Measurements from ENCODE around the gene BOLL.
"Not testable (repeated sequence)": the region's sequence is repeated elsewhere in the genome, so short reads cannot be mapped to it uniquely, and the experiment has no call there.

The BOLL gene

DNA sequence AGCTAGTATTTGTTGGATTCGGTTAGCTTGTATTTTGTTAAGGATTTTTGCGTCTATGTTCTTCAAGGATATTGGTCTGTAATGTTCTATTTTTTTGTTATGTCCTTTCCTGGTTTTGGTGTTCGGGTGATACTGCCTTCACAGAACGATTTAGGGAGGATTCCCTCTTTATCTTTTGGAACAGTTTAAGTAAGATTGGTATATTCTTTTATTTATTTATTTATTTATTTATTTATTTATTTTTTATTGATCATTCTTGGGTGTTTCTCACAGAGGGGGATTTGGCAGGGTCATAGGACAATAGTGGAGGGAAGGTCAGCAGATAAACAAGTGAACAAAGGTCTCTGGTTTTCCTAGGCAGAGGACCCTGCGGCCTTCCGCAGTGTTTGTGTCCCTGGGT lies 89.9 kb downstream of the BOLL start:
- not testable (repeated sequence) for H3K27ac ChIP-seq; DNase-seq; H3K36me3 ChIP-seq; H3K27me3 ChIP-seq (ENCODE audit: insufficient read depth, low read depth, severe bottlenecking); H3K4me3 ChIP-seq (ENCODE audit: low read depth, low read length); H3K9me3 ChIP-seq (ENCODE audit: severe bottlenecking)

DNA sequence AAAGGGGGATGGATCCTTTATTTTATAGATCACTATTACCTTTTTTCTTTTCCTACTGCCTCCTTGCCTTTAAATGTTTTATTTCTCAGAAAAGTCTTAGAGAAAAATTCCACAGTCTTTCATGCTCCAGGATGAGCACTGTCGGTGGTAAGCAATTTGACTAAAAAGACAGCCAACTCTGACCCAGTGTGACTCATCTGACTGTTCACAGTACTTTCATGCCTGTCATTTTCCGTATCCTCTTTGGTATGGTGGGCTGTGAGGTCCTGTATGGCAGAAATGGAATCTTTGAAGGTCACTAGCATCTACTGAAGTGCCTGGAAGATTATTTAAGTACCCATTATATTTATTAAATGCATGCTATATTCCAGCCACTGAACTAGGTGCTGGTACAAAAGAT lies 107.6 kb downstream of the BOLL start:
- Histone ChIP-seq H3K27ac (no peak overlapping the region), H3K9me3 (ENCODE audit: severe bottlenecking) (no peaks in the 10 kb centered on the region), H3K36me3 (no peaks in the 10 kb centered on the region), H3K4me3 (ENCODE audit: low read depth, low read length) (no peak overlapping the region), H3K27me3 (ENCODE audit: insufficient read depth, low read depth, severe bottlenecking) (no peaks in the 10 kb centered on the region)
- TF ChIP-seq, protein P1, sequence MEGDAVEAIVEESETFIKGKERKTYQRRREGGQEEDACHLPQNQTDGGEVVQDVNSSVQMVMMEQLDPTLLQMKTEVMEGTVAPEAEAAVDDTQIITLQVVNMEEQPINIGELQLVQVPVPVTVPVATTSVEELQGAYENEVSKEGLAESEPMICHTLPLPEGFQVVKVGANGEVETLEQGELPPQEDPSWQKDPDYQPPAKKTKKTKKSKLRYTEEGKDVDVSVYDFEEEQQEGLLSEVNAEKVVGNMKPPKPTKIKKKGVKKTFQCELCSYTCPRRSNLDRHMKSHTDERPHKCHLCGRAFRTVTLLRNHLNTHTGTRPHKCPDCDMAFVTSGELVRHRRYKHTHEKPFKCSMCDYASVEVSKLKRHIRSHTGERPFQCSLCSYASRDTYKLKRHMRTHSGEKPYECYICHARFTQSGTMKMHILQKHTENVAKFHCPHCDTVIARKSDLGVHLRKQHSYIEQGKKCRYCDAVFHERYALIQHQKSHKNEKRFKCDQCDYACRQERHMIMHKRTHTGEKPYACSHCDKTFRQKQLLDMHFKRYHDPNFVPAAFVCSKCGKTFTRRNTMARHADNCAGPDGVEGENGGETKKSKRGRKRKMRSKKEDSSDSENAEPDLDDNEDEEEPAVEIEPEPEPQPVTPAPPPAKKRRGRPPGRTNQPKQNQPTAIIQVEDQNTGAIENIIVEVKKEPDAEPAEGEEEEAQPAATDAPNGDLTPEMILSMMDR (IDR thresholded peaks at IDR 0.05; ENCODE audit: low read depth, low read length): no peak
- DNase-seq: no peak

DNA sequence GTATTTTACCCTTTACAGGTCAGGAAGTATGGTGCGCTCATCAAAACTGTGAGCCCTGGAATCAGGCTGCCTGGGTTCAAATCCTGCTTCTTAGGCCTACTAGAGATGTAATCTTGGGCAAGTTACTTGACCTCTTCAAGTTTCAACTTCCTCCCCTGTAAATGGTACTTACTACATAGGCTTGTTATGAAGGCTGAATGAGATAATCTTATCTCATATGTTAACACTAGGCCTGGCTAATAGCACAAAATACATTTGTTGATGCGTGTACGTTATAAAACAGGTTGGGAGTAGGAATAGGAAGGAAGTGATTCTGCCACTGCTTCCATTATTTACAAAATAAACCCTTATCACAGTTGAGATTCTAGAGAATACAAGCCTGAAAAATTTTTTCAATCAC lies 108.1 kb downstream of the BOLL start:
- H3K4me3 ChIP-seq (ENCODE audit: low read depth, low read length): no peak overlapping the region
- no peaks in the 10 kb centered on the region for H3K36me3 ChIP-seq
- no peaks in the 10 kb centered on the region for H3K9me3 ChIP-seq (ENCODE audit: severe bottlenecking)
- H3K27ac ChIP-seq: no peak overlapping the region
- TF ChIP-seq, protein P1 (IDR thresholded peaks at IDR 0.05; ENCODE audit: low read depth, low read length): no peak
- H3K27me3 ChIP-seq (ENCODE audit: insufficient read depth, low read depth, severe bottlenecking): no peaks in the 10 kb centered on the region
- DNase-seq: no peak

All from WERI-Rb-1 (cell line).